Left lung (tissue), 10 donors: ENCODE data around the gene NECTIN3. TPM values are rescaled to one million over a fixed set of nuclear protein-coding genes. Genes with fewer than 3 reads are reported as not detected.

ENCODE experiments used
- ATAC-seq: fragments of 200-7000 bp; cut with Tn5 transposase; one replicate; pipeline ENCODE4 v1.9.1; 2020; ENCODE audit warnings: moderate library complexity
- DNase-seq, 4 donors: peaks; one replicate each; pipeline ENCODE4 v3.0.0-alpha.2; 2013 to 2020
- H3K27ac ChIP-seq, 2 donors: fragments of 200-600 bp; sonication (generic) in 1 of 2; one replicate each; pipeline versions ENCODE4 v1.5.0 to v1.8.0; 2020 to 2021
- H3K27me3 ChIP-seq, 2 donors: fragments of 200-600 bp; sonication (generic) in 1 of 2; one replicate each; pipeline versions ENCODE4 v1.5.0 to v1.8.0; 2020 to 2021
- H3K36me3 ChIP-seq, 2 donors: fragments of 200-600 bp; sonication (generic) in 1 of 2; one replicate each; pipeline versions ENCODE4 v1.5.0 to v1.8.0; 2020 to 2021
- H3K4me1 ChIP-seq, 2 donors: fragments of 200-600 bp; one replicate each; pipeline ENCODE4 v1.8.0; 2021
- H3K4me3 ChIP-seq, 2 donors: fragments of 200-600 bp; sonication (generic) in 1 of 2; one replicate each; pipeline versions ENCODE4 v1.5.0 to v1.8.0; 2020 to 2021; ENCODE audit warnings: mild to moderate bottlenecking in 1 of 2
- H3K9me3 ChIP-seq, 2 donors: fragments of 200-600 bp; sonication (generic) in 1 of 2; one replicate each; pipeline versions ENCODE4 v1.5.0 to v1.8.0; 2020 to 2021
- intact Hi-C, 2 donors: fragments of 100-400 bp; cut with DNase I; formaldehyde crosslinking; loops; one replicate each; pipeline versions ENCODE4 v1.11.2 to v1.14.2; 2022
- polyA plus RNA-seq, 6 donors: library from polyadenylated mRNA; unstranded; fragments of 120-200 nt; gene quantifications; one replicate each; pipeline ENCODE4 v1.2.1, GENCODE V29; 2013; ENCODE audit not compliant: insufficient read length in 6 of 6
- total RNA-seq, 2 donors: library from RNA; stranded (reverse); fragmentation: NEBNext Ultra II Directional; extraction: Animal tissue kit (Norgen Biotek cat#: 25700); gene quantifications; one replicate each; pipeline ENCODE4 v1.2.1, GENCODE V29; 2021
- TF ChIP-seq, protein P1 (sequence below), 2 donors: fragments of 200-600 bp; sonication (generic) in 1 of 2; IDR thresholded peaks; one replicate each; pipeline versions ENCODE4 v1.5.0 to v1.8.0; 2021; ENCODE audit warnings: antibody characterized with exemption in 2 of 2
- donor health status: DM: no; HTN: yes; CAD: no.
- donor health status: DM: no; HTN: no; CAD: no.

Gene NECTIN3
- total and polyA plus RNA-seq, 8 donors: 24.9 to 149 (median 78.9) TPM

GRCh38 chr3:111159391-111159790 lies 87.8 kb downstream of the NECTIN3 start:
- TF ChIP-seq, protein P1, sequence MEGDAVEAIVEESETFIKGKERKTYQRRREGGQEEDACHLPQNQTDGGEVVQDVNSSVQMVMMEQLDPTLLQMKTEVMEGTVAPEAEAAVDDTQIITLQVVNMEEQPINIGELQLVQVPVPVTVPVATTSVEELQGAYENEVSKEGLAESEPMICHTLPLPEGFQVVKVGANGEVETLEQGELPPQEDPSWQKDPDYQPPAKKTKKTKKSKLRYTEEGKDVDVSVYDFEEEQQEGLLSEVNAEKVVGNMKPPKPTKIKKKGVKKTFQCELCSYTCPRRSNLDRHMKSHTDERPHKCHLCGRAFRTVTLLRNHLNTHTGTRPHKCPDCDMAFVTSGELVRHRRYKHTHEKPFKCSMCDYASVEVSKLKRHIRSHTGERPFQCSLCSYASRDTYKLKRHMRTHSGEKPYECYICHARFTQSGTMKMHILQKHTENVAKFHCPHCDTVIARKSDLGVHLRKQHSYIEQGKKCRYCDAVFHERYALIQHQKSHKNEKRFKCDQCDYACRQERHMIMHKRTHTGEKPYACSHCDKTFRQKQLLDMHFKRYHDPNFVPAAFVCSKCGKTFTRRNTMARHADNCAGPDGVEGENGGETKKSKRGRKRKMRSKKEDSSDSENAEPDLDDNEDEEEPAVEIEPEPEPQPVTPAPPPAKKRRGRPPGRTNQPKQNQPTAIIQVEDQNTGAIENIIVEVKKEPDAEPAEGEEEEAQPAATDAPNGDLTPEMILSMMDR (IDR thresholded peaks at IDR 0.05): no peak
- no peak for ATAC-seq
- Histone ChIP-seq H3K27me3 (no peaks in the 10 kb centered on the region), H3K4me3 (no peak overlapping the region), H3K4me1 (no peaks in the 10 kb centered on the region), H3K9me3 (peaks cover 0 to 2% of the 10 kb centered on the region in 2 donors), H3K36me3 (no peaks in the 10 kb centered on the region), H3K27ac (no peak overlapping the region)
- DNase-seq: no peak
- intact Hi-C loops: no loop called here

GRCh38 chr3:111164621-111165020 lies 93.0 kb downstream of the NECTIN3 start:
- Histone ChIP-seq H3K27ac (no peak overlapping the region), H3K36me3 (no peaks in the 10 kb centered on the region), H3K4me3 (no peak overlapping the region), H3K9me3 (peaks cover 0 to 2% of the 10 kb centered on the region in 2 donors), H3K4me1 (no peaks in the 10 kb centered on the region), H3K27me3 (no peaks in the 10 kb centered on the region)
- ATAC-seq (no peak), DNase-seq (no peak)
- intact Hi-C loops: no loop called here
- TF ChIP-seq, protein P1 (IDR thresholded peaks at IDR 0.05): no peak

DNA sequence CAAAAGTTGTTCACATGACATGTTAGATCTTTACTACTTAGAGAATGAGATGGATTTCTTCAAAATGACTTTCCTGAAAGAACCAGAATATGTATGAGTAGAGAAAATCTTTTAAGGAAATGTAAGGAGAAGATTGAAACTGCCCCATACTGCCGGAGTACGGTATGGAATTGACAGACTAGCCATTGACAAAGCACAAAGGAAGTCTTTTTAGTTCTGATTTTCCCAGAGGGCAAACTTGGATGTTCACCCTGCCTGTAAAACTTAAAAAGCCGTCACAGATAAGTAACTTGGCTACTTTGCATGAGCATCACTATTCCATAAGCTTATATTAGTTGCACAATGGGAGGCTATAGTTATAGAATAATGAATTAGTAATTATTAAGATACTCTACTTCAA lies 93.8 kb downstream of the NECTIN3 start:
- Histone ChIP-seq H3K4me3 (no peak overlapping the region), H3K27ac (no peak overlapping the region), H3K9me3 (peaks cover 0 to 2% of the 10 kb centered on the region in 2 donors), H3K36me3 (no peaks in the 10 kb centered on the region), H3K27me3 (no peaks in the 10 kb centered on the region), H3K4me1 (no peaks in the 10 kb centered on the region)
- TF ChIP-seq, protein P1 (IDR thresholded peaks at IDR 0.05): no peak
- intact Hi-C loops: no loop called here
- ATAC-seq (no peak), DNase-seq (no peak)

GRCh38 chr3:111173328-111173900 lies 101.8 kb downstream of the NECTIN3 start:
- DNase-seq (no peak), ATAC-seq (no peak)
- Histone ChIP-seq H3K4me3 (no peak overlapping the region), H3K9me3 (no peaks in the 10 kb centered on the region), H3K36me3 (no peaks in the 10 kb centered on the region), H3K27me3 (no peaks in the 10 kb centered on the region), H3K27ac (no peak overlapping the region), H3K4me1 (no peaks in the 10 kb centered on the region)
- TF ChIP-seq, protein P1 (IDR thresholded peaks at IDR 0.05): no peak
- intact Hi-C loops: no loop called here

- Histone ChIP-seq H3K36me3 (no peaks in the 10 kb centered on the region), H3K9me3 (no peaks in the 10 kb centered on the region), H3K4me3 (no peak overlapping the region), H3K27ac (no peak overlapping the region), H3K4me1 (no peaks in the 10 kb centered on the region), H3K27me3 (no peaks in the 10 kb centered on the region)
- TF ChIP-seq, protein P1 (IDR thresholded peaks at IDR 0.05): no peak
- DNase-seq (no peak), ATAC-seq (no peak)
- intact Hi-C loops: no loop called here
Observed at GRCh38 chr3:111173906-111174305, 102.3 kb downstream of the NECTIN3 start.
